Measurements from ENCODE around the gene SLC25A51.

SLC25A51 gene

DNA sequence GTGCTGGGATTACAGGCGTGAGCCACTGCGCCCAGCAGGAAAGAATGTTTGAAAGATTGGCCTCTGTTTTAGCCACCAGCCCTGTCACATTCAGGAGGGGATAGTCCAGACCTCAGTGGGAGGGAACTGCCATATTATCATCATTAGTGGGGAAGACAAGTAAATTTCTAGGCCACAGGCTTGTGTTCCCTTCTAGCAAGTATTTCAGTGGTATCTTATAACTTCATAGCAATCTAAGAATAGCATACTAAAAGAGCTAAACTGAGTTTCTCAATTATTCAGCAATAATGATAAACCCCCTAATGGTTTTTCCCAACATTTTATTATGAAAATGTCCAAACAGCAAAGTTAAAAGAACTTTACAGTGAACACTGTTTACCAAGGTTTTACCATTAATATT, 30.0 kb downstream of the SLC25A51 start:
- Mint-ChIP-seq H3K27ac (no peak overlapping the region), H3K9me3 (ENCODE audit: low read depth) (no peaks in the 10 kb centered on the region), H3K27me3 (no peaks in the 10 kb centered on the region), H3K36me3 (peaks cover 4% of the 10 kb centered on the region), H3K4me1 (ENCODE audit: low read depth) (no peaks in the 10 kb centered on the region), H3K4me3 (no peak overlapping the region)

DNA sequence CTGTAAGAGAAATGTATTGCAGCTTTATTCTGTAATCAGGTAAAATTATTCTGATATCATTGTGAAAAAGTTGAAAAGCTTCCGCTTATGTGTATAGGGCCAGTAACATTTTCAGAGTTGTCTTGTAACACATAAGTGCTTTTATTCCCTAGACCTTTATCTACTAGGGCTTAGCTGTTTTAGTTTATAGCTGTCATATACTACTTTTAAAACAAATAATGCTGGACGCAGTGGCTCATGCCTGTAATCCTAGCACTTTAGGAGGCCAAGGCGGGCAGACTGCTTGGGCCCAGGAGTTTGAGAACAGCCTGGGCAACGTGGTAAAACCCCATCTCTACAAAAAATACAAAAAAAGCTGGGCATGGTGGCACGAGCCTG, 33.1 kb downstream of the SLC25A51 start:
- H3K27me3 Mint-ChIP-seq, result no peaks in the 10 kb centered on the region
- no peaks in the 10 kb centered on the region for H3K9me3 Mint-ChIP-seq (ENCODE audit: low read depth)
- peaks cover 2% of the 10 kb centered on the region for H3K36me3 Mint-ChIP-seq
- H3K4me1 Mint-ChIP-seq (ENCODE audit: low read depth), result no peaks in the 10 kb centered on the region
- no peak overlapping the region for H3K27ac Mint-ChIP-seq
- H3K4me3 Mint-ChIP-seq, result no peak overlapping the region

GRCh38 chr9:37870081-37870798, 33.7 kb downstream of the SLC25A51 start:
- no peak overlapping the region for H3K27ac Mint-ChIP-seq
- peaks cover 2% of the 10 kb centered on the region for H3K36me3 Mint-ChIP-seq
- no peaks in the 10 kb centered on the region for H3K4me1 Mint-ChIP-seq (ENCODE audit: low read depth)
- no peaks in the 10 kb centered on the region for H3K9me3 Mint-ChIP-seq (ENCODE audit: low read depth)
- no peaks in the 10 kb centered on the region for H3K27me3 Mint-ChIP-seq
- no peak overlapping the region for H3K4me3 Mint-ChIP-seq

GRCh38 chr9:37862530-37862929, 41.4 kb downstream of the SLC25A51 start:
- peaks cover 9% of the 10 kb centered on the region for H3K36me3 Mint-ChIP-seq
- H3K9me3 Mint-ChIP-seq (ENCODE audit: low read depth), result no peaks in the 10 kb centered on the region
- no peak overlapping the region for H3K27ac Mint-ChIP-seq
- H3K4me1 Mint-ChIP-seq (ENCODE audit: low read depth), result no peaks in the 10 kb centered on the region
- no peak overlapping the region for H3K4me3 Mint-ChIP-seq
- no peaks in the 10 kb centered on the region for H3K27me3 Mint-ChIP-seq

- H3K36me3 Mint-ChIP-seq, result peaks cover 7% of the 10 kb centered on the region
- H3K27ac Mint-ChIP-seq, result no peak overlapping the region
- no peaks in the 10 kb centered on the region for H3K4me1 Mint-ChIP-seq (ENCODE audit: low read depth)
- H3K9me3 Mint-ChIP-seq (ENCODE audit: low read depth), result no peaks in the 10 kb centered on the region
- H3K4me3 Mint-ChIP-seq, result no peak overlapping the region
- no peaks in the 10 kb centered on the region for H3K27me3 Mint-ChIP-seq
These were observed 44.9 kb downstream of the SLC25A51 start for GRCh38 chr9:37859043-37859442.

DNA sequence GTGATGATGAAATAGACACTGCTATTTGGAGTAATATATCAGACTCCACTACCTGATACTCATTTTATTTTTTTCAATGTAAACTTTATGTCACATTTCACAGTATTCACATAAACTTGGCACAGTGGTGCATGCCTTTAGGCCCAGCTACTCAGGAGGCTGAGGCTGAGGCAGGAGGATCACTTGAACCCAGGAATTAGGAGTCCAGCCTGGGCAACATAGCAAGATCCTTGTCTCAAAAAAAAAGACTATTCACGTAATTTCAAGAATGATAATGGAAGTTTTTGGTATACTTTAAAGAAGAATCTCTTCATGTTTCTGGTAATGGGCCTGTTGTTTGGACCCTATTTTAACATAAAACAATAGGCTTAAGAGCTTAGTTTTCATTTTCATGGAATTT, 47.4 kb downstream of the SLC25A51 start:
- Mint-ChIP-seq H3K4me3 (no peak overlapping the region), H3K27ac (no peak overlapping the region), H3K4me1 (ENCODE audit: low read depth) (no peaks in the 10 kb centered on the region), H3K9me3 (ENCODE audit: low read depth) (no peaks in the 10 kb centered on the region), H3K27me3 (no peaks in the 10 kb centered on the region), H3K36me3 (peaks cover 7% of the 10 kb centered on the region)

- Mint-ChIP-seq H3K36me3 (peaks cover 6% of the 10 kb centered on the region), H3K9me3 (ENCODE audit: low read depth) (no peaks in the 10 kb centered on the region), H3K27me3 (no peaks in the 10 kb centered on the region), H3K27ac (no peak overlapping the region), H3K4me3 (no peak overlapping the region), H3K4me1 (ENCODE audit: low read depth) (no peaks in the 10 kb centered on the region)
These were observed 51.7 kb downstream of the SLC25A51 start for GRCh38 chr9:37852222-37852621.

DNA sequence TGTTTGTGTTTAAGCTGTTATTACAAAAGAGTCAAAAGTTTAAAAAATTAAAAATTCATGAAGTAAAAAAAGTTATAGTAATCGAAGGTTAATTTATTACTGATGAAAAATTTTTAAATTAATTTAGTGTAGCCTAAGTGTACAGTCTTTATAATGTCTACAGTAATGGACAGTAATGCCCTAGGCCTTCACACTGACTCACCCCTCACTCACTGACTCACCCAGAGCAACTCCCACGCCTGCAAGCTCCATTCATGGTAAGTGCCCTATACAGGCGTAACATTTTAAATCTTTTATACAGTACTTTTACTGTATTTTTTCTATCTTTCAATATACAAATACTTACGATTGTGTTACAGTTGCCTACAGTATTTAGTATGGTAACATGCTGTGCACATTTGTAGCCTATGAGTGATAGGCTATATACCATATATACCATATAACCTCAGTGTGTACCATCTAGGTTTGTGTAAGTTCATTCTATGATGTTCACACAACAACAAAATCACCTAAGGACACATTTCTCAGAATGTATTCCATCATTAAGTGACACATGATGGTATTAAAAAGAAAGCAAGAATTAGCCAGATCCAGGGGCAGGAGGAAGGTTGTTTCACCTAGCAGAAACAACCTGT, 63.2 kb downstream of the SLC25A51 start:
- peaks cover 2% of the 10 kb centered on the region for H3K36me3 Mint-ChIP-seq
- peaks cover 8% of the 10 kb centered on the region for H3K4me1 Mint-ChIP-seq (ENCODE audit: low read depth)
- no peak overlapping the region for H3K4me3 Mint-ChIP-seq
- H3K27me3 Mint-ChIP-seq, result no peaks in the 10 kb centered on the region
- H3K27ac Mint-ChIP-seq, result no peak overlapping the region
- no peaks in the 10 kb centered on the region for H3K9me3 Mint-ChIP-seq (ENCODE audit: low read depth)

DNA sequence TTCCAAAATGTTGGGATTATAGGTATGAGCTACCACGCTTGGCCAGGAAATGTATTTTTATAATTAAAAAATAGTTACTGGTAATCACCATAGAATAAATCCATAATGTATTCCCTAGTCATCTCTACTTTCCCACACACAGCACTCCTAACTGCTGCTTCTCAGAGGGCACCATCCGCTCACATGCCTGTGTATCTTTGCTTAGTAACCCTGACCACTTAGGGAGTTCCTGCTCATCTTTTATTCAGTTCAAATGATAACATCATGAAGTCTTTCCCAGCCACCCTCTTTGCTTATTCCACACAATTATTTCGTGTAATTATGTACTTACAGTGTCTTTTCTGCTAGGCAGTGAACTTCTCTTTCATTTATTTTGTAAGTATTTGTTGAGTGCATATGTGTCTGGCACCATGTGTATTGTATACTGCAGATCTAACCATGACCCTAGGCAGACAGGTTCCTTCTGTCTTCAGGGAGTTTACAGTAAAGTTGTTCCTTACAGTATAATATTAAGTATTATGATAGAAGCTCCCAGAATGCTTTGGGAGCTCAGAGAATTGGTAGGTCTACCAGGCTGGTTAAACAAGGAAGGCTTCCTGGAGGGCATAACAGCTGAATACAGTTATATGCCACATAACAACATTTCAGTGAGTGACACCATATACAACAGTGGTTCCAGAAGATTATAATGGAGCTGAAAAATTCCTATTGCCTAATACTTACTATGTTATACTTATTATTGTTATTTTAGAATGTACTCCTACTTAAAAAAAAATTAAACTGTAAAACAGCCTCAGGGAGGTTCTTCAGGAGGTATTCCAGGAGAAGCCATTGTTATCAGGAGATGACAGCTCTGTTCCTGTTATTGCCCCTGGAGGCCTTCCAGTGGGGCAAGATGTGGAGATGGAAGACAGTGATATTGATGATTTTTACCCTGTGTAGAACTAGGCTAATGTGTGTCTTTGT, 64.1 kb downstream of the SLC25A51 start:
- peaks cover 8% of the 10 kb centered on the region for H3K4me1 Mint-ChIP-seq (ENCODE audit: low read depth)
- no peak overlapping the region for H3K27ac Mint-ChIP-seq
- H3K4me3 Mint-ChIP-seq, result no peak overlapping the region
- no peaks in the 10 kb centered on the region for H3K27me3 Mint-ChIP-seq
- no peaks in the 10 kb centered on the region for H3K36me3 Mint-ChIP-seq
- H3K9me3 Mint-ChIP-seq (ENCODE audit: low read depth), result no peaks in the 10 kb centered on the region
